Hematopoietic multipotent progenitor cell treated with erythropoietin and hydrocortisone succinate and interleukin-3 and kit ligand, for 6 days (in vitro differentiated cells): ENCODE data around the gene EPB41.
"Not testable (repeated sequence)": the region's sequence is repeated elsewhere in the genome, so short reads cannot be mapped to it uniquely, and the experiment has no call there.

Experiments
- DNase-seq: peaks from one replicate; pipeline ENCODE4 v3.0.0-alpha.2; 2015

Gene EPB41

DNA sequence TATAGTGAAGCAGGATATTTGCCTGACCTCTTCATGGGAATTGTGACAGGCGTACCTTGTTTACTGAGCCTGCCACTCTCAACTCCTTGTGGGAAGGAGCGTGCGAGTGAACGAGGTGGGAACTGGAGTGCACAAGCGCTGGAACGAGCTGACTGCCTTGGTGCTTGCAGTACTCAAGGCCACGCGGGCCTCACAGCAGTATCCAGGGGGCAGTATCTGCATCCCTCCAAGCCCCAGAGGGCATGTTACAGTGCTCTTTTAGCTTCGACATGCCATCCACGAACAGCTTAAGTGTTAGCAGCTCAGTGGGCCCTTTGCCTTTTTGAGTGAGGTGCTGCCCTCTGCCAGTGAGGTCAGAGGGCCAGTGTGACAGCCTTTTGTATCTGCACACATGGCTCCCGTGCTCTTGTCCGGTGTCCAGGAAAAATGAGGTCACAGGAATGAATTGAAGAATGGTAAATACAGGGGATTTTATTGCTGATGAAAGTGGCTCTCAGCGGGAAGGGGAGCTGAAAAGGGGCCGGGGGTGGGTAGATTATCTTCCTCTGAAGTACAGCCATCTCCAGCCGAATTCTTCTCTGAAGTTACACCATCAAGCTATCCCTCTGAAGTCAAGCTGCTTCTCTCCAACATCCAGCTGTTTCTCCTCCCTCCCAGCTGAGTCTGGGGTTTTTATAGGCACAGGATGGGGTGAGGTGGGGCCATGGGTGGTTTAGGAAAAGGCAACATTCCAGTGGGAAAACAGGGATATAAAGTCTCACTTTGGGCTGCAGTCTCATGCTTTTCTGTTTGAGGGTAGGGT, 69.3 kb downstream of the EPB41 start:
- no peak for DNase-seq

DNA sequence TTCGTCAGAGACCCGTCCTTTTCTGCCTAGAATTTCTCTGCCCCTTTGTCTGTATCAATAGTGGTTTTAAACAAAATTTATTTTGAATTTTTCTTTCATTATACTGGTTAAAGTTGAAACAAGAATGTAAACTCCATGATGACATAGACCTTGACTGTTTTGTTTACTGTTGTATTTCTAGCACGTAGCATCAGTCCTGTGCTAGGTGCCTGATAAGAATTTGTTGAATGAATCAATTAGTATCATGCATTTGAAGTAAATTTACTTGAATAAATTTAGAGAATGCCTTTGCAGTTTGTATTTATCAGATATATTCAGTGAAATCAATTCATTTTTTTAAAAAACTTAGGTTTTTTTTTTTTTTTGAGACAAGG, 69.9 kb downstream of the EPB41 start:
- no peak for DNase-seq

DNA sequence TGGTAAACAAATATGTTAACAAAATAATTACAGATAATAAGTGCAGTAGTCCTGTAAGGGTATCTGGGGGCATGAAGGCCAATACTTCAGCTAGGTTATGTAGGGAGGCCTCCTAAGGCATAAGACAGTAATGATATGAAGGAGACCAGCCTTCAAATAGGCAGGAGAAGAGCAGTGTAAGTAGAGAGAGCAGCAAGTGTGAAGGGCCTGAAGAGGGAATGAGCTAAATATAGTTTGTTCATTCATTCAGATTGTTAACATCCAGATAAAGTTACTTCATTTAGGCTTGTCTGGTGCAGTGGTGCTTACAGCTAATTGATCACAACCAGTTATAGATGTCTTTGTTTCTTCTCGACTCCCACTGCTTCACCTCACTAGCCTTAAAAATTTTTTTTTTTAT, 71.1 kb downstream of the EPB41 start:
- DNase-seq, result no peak

DNA sequence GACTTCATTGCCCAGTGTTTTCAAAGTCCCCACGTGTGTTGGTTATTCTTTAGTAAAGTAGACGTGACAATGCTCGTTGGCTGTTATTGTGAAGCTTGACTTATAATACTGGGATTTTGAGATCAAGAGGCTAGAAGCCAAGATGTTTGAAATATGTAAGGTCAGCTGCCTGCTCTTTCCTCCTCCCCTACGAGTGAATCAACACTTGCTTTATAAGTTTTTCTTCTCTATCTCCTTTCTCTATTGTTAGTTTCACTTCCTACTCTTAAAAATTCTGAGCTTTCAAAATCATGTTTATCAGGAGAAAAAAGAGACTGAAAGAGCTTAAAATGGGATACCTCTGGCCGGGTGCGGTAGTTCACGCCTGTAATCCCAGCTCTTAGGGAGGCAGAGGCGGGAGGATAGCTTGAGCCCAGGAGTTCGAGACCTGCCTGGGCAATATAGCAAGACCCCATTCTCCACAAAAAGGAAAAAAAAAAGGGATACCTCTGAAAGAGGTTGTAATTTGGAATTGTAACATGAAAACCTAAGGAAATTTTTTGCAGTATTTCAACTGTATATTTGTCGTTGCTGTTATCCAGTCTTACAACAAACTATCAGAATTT, 72.0 kb downstream of the EPB41 start:
- DNase-seq, result no peak

DNA sequence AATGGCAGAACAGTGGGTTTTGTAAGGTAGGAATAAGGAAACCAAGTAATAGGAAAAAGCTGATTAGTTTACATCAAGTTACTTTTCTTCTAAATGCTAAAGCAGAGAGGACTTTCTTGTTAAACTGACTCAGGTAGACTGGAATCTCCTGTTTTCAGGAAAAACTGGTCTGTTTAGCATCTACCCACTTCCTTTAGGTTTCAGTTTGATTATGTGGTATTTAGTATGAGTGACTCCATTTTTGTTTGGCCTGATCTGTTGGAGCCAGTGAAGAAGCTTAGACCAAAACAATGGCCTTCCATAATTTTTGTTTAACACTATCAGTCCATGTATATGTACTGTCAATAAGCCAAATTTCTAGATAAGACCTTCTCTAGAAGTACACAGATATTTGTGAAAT, 88.4 kb downstream of the EPB41 start:
- DNase-seq, result no peak

DNA sequence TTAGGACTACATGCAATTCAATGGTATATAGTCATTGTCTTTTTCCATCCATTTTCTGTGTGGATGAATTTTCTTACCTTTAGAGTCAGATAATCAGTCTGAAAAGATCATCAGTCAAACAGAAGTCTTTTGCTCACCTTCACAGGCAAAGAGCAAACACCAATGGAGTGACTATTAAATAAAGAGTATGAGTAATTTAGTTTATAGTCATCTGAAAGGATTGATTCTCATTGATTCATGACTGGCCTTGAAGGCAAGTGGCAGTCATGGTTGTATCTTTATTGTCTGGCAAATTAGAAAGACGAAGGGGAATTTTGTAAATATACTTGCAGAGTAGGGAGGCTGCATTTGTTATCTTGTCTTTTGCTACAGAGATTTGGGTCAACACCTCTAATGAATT, 89.9 kb downstream of the EPB41 start:
- no peak for DNase-seq

DNA sequence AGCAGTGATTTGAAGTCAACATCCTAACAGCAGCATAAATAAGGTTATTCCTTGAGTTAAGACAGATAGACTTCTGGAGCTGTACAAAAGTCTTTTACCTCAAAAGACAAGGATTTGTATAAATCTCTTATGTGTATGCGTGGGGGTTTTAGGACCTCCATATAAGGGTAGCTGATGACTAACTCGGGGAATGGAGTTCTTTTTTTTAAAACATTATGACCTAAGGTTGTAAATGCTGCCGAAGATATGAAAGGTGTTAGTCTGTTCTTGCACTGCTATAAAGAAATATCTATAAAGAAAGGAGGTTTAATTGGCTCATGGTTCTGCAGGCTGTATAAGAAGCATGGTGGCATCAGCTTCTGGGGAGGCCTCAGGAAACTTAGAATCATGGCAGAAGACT, 90.4 kb downstream of the EPB41 start:
- no peak for DNase-seq

DNA sequence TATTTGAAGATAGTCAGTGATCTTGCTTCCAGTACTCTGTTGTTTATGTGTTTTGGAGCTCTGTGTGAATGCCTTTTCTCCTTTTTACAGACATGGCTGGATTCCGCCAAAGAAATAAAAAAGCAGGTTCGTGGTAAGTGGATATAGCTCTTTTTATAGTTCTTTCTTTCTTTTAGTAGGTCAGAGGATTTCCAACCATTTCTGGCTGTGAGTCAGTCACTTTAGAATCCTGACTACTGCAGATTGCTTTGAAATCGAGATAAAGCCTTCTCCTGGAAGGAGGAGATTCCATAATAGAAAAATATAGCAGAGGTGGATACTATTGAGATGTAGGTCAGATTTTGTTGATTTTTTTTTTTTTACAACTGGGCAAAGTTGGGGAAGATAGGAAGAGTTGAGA, 97.4 kb downstream of the EPB41 start:
- DNase-seq, result no peak

DNA sequence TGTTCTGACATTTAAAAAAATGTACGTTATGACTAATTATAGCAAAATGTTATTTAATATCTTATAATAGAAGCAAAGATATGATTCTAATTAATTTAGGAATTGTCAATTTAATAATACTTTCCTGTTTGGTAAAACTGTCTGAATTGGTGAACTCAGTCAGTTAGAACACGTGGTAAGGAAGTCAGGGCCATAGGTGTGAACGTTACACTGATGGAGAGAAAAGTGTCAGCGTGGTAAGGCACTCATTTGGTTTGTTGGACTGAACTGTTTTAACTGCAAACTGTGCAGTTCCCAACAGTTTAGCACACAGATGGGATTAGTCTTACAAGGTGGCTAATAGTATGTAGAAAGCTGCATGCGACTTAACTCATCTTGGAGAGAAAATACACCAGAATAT, 102.9 kb downstream of the EPB41 start:
- DNase-seq, result no peak

DNA sequence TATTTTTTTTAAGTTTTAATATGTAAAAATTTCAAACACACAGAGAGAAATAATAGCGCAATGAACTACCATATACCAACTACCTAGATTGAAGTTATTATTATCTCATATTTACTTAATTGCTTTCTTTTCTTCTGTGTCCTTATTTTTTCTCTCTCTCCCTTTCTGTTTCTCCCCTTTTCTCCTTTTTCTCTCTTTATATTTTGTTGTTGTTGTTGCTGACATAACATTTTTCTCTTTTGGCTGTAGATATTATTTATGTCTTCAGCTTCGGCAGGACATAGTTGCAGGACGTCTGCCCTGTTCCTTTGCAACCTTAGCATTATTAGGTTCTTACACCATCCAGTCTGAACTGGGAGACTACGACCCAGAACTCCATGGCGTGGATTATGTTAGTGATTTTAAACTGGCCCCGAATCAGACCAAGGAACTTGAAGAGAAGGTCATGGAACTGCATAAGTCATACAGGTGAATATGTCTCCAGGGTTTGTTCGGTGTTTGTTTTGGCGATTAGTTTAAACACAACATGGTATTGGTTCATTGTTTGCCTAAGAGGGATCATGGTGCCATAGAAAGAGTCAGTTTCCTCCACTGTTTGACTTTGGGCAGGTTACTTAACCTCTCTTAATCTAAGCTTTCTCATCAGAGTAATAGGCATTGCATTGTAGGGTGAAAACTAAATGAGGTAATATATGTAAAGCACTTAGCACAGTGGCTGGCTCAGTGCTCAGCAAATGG, 103.8 kb downstream of the EPB41 start:
- DNase-seq, result no peak

DNA sequence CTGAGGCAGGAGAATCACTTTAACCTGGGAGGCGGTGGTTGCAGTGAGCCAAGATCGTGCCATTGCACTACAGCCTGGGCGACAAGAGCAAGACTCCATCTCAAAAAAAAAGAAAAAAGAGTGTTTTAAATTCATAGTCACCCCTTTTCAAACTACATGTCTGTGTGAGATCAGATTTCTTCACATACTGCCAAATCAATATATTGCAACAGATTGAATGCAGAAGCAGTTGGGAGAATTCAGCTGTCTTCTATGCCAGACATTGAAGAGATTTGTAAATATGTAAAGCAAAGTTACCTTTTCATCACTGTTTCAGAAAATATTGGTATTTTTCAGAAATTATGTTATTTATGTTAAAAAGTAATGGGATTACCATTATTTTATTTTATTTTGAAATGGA, 108.3 kb downstream of the EPB41 start:
- no peak for DNase-seq

DNA sequence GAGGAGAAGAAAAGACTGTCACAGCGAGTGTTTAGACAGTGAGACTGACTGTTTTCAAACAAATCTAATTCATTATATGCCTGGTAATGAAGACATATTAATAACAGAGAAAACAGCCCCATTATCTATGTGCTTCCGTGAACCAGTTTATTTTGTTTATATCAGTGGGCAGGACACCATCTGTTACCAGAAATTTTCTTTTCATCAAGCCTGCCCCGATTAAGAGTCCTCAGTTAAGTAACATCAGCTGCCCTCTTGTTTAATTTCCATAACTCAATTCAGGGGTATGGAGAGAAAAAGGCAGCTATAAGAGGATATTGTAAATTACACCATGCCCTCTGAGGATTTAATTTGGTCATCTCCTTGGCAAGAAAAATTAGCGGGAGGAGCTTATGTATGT, 115.3 kb downstream of the EPB41 start:
- DNase-seq, result no peak

DNA sequence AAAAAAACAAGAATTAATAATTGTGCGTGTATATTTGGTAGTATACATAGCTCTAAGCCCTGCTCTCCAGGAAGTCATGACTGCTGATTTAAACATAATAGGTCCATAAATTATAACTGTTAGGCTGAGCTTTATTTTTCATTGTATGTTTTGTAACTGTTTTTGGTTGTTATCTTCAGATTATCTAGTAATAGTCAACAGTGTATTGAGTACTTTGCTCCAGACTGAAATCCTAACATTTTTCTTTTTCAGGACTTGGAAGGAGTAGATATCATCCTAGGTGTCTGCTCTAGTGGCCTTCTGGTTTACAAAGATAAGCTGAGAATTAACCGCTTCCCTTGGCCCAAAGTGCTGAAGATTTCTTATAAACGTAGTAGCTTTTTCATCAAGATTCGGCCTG, 118.5 kb downstream of the EPB41 start:
- DNase-seq, result peak; percentile 85

DNA sequence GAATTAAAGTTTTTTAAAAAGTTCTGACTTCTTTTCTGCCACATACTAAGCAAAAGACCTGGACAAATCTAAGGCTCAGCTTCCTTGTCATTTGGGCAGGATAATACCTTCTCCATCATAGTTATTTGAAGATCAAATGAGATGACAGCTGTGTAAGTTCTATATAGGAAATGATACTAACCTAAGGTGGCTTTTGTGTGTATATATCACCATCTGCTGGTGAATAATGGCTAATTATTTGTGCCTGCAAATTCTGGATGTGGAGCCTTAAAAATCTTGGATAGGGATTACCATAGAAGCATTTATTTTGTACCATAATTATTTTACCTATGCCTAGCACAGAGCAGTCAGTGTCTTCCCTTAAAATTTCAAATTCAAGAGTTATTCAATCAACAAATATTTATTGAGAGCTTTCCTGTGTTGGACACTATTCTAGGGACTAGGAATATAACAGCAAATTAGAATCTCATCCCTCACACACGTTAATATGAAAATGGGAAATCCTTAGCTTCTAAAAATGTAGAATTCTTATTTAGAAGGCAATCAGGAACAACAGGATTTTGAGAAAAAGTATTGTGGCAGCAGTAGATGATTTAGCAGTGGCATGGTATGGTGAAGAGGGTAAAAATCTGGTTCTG, 119.6 kb downstream of the EPB41 start:
- peak; percentile 79 for DNase-seq

DNA sequence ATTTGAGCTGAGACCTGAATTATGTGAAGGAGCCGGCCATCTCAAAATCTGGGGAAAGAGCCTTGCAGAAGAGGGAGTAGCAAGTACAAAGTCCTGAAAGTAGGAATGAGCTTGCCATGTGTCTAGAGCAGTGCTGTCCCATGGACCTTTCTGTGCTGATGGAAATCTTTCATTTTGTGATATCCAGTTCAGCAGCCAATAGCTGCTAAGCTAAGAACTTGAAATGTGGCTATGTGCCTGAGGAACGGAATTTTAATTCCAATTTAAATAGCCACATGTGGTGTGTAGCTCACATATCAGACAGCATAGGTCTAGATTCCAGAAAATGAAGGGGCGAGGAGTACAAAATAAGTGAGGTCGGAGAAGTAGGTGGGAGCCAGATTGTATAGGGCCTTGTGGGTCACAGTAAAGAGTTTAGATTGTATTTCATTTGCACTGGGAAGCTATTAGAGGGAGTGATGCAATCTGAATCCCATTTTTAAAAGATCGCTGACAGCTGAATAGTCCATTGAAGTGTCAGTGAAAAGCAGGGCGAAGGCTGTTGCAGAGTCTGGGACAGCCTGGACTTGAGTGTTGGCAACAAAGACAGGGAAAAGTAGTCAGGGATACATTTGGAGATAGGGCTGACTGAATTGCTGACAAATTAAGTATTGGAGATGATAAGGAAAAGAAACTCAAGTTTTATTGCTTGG, 129.1 kb downstream of the EPB41 start:
- no peak for DNase-seq

DNA sequence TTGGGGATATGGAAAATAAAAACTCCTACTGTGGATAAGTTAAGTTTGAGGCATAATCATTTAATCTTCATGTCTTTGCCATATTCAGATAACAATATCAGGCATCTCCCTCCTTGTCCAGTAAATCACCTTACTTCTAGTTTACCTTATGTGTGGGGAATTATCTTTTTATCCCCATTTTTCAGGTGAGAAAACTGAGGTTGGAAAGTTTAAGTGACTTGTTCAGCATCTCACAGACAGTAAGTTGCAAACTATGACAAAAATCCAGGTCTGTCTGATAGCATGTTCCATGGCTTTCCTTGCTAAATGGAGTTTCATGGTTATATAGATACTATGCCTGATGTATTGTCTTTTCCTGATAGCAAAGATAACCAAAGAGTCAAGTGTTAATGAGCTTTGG, 129.6 kb downstream of the EPB41 start:
- DNase-seq, result no peak

DNA sequence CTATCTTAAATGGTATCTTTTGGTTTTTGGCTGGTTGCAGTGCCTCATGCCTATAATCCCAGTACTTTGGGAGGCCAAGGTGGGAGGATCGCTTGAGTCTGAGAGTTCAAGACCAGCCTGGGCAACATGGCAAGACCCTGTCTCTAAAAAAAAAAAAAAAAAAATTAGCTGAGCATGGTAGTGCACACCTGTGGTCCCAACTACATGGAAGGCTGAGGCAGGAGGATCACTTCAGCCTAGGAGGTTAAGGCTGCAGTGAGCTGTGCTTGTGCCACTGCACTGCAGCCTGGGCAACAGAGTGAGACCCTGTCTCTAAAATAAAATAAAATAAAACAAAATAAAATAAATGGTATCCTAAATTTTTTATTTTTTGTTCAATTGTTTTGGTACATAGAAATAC, 131.3 kb downstream of the EPB41 start:
- not testable (repeated sequence) for DNase-seq

DNA sequence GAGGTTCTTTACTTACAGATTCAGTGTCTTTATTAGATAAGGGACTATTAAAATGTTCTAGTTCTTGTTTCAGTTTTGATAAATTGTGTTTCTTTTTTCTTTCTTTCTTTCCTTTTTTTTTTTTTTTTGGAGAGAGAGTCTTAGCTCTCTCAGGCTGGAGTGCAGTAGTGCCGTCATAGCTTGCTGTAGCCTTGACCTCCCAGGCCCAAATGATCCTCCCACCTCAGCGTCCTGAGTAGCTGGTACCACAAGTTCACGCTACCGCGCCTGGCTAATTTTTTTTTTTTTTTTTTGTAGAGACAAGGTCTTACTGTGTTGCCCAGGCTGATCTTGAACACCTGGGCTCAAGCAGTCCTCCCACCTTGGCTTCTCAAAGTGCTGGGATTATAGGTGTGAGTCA, 132.8 kb downstream of the EPB41 start:
- DNase-seq, result no peak

DNA sequence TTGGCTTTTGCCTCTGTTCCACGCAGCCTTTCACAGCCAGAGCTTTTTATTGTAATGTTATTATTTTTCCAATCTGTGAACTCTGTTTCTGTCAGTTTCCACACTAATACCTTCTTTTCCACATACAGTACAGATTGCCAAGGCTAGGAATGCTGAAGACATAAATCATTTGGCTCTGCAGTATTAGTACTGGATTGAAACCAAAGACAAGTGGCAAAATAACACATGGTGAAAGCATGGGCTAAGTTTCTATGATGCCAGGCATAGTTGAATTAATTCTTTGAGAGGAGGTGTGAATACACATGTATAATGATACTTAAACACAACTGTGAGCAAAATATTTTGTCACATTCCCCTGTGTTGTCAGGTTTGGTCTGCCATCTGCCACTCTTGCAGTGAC, 135.8 kb downstream of the EPB41 start:
- no peak for DNase-seq

DNA sequence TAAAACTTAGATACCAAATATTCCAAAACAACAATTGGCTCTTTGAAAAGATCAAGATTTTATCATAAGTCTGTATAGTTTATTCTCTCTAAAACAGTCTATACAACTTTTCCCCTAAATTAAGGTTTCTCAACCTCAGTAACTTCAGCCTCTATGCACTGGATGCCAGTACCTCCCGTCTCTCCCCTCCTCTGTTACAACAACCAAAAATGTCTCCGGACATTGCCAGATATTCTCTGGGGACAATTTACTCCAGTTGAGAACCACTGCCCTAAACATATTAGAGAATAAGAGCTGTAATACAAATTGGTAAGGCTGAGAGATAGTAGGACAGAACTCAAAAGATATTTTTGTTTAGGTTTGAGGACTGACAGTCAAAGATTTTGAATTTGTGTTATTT, 137.7 kb downstream of the EPB41 start:
- DNase-seq, result no peak

DNA sequence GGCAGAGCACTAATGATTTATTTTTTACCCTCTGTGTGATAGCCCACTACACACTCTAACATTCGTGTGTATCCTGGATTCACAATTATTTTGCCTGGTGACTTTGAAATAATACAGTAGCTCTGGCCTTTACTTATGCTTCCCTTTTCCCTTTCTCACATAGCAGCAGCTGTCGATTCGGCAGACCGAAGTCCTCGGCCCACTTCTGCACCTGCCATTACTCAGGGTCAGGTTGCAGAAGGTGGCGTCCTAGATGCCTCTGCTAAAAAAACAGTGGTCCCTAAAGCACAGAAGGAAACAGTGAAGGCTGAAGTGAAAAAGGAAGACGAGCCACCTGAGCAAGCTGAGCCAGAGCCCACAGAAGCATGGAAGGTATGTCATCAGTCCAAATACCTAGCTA, 138.6 kb downstream of the EPB41 start:
- DNase-seq, result no peak

DNA sequence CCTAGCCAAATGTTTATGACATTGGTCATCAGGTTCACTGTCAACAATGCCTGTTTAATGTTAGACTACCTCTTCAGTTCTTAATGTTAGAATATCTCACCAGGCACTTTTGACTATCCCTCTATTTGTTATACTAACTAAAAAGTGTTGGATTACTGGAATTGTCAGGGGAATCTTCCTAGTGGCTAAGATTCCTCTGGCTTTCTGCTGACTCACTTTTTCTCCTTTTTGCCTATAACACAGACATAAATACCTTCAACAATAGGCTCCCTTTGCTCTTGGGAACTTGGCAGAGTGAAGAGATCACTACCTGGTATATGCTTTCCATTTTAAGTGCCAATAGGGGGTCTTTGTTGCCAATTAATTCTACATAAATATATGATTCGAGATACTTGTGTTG, 140.8 kb downstream of the EPB41 start:
- DNase-seq, result no peak

DNA sequence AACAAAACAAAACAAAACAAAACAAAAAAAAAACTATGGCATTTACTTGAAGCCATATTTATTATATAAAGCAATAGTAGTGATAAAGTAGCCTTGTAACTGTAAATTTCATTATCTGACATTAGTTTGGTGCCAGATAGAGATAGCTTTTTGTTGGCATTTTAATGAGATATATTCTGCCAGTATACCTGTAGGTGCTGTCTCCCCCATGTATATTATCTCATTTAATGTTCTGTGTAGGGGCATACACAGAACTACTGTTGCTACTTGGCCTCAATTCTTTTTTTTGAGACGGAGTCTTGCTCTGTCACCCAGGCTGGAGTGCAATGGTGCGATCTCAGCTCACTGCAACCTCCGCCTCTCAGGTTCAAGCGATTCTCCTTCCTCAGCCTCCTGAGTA, 141.9 kb downstream of the EPB41 start:
- DNase-seq, result no peak
